HG03025 (cell line): Measurements from ENCODE around the gene TGFA.

Experiments
- ATAC-seq: cut with Tn5 transposase; IDR thresholded peaks from one replicate; pipeline ENCODE4 v1.9.1; 2021; ENCODE audit warnings: mild to moderate bottlenecking, moderate library complexity; ENCODE audit not compliant: unreplicated experiment, low FRiP score

TGFA gene

GRCh38 chr2:70553584-70554337, at the start of gene TGFA:
TGFA (minus strand) TSS chr2:70553826; CDS start chr2:70553767, 59 bp downstream.
- ATAC-seq = no peak

DNA sequence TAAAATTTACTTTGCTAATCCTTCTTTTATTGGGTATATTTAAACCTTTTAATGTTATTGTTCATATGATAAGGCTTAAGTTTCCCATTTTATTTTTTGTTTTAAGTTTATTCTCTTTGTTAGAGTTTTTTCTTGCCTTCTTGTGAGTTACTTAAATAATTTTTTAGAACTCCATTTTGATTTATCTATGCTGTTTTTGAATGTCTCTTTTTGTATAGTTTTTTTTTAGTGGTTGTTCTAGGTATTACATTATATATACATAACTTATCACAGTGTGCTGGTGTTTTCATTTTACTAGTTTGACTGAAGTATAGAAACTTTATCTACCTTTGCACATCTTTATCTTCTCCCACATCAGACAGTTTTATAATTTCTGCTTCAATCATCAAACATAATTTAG, 49.4 kb upstream of the TGFA start:
- no peak for ATAC-seq

DNA sequence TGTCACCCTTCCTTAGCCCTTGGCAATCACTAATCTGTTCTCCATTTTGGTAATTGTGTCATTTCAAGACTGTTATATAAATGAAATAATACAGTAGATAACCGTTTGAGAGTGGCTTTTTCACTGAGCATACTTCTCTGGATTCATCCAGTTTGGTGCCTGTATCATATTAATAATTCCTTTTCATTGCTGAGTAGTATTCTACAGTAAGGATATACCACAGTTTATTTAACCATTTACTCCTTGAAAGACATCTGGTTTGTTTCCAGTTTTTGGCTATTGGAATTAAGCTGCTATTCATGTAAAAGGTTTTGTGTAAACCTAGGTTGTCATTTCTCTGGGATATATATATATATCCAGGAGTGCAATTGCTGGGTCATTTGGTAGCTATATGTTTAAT, 44.6 kb upstream of the TGFA start:
- no peak for ATAC-seq

DNA sequence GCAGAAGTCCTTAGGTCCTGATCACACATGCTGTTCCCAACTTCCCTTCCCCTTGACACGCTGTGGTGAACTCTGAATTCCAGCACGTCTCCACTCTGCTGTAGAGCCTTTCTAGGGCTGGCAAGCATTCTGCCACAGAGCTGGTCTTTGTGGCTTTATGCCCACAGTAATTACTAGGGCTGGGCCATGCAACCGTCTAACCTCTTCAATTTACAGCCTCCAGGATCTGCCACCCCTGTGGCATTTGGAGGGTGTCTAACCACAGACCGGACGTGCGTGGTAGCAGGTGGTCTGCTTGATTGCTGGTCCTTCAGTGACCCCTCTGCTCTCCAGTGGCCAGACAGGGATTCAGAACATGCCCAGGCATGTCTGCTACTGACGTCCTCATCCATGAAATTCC, 43.1 kb upstream of the TGFA start:
- ATAC-seq = no peak

DNA sequence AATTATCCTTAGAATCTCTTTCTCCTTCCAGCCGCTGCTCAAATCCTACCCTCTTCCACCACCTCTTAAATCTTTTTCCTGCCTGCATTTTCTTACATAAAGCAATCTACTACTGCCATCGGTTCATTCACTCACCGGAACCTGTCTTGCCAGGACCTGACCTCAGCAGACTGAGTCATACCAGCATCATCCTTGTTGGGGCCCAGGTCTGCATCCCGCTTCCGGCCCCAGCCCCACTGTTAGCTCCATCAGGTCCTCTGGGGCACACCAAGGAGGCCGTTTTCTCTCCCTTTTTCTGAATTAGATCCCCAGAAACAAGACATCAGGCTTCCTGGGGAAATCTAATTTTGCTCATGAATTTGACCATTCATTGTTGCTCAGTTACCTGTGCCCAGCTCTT, 42.7 kb upstream of the TGFA start:
- no peak for ATAC-seq

DNA sequence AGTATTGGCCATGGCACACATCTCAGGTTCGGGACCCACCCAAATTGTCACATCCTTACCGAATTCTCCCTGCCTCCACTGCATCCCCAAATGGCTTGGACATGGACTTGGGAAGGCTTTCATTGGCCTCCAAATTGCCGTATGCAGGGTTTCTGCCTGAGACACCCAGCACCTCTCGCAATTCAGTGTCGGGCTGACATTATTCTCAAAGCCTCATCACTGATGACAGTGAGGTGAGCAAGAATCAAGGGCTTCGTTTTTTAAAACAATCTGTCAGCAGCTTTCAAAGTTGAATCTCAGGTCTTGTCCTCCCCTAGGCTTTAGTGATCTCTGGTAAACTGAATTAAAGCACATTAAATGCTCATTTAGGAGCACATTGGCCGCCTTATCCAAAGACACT, 29.5 kb upstream of the TGFA start:
- no peak for ATAC-seq

GRCh38 chr2:70580352-70580751, 26.7 kb upstream of the TGFA start:
- ATAC-seq = no peak

DNA sequence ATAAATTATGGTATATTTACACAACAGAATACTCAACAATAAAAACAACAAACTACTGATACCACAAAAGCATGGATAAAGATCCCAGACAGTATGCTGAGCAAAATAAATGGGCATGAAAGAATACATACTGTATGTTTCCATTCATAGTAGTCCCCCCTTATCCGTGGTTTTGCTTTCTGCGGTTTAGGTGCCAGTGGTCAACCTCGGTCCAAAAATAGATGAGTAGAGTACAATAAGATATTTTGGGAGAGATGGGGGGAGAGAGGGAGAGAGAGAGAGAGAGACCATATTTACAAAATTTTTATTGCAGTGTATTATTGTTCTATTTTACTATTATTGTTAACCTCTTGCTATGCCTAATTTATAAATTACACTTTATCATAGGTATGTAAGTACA, 21.0 kb upstream of the TGFA start:
- no peak for ATAC-seq

DNA sequence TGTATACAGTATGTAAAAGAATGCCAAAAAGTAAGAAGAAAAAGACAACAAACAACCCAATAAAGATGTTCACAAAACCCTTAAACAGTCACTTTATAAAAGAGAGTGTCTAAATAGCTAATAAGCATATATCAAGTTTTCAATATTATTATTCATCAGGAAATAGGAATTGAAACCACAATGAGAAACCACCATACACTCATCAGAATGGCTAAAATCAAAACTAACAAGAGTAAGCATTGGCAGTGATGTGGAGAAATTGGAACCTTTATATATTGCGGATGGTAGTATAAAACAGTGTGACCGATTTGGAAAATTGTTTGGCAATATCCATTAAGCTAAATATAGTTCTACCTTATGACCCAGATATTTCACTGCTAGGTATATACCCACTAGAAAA, 20.5 kb upstream of the TGFA start:
- ATAC-seq = no peak

GRCh38 chr2:70570041-70570661, 16.5 kb upstream of the TGFA start:
- no peak for ATAC-seq

- ATAC-seq = no peak
These were observed 15.9 kb upstream of the TGFA start for GRCh38 chr2:70569559-70569958.

DNA sequence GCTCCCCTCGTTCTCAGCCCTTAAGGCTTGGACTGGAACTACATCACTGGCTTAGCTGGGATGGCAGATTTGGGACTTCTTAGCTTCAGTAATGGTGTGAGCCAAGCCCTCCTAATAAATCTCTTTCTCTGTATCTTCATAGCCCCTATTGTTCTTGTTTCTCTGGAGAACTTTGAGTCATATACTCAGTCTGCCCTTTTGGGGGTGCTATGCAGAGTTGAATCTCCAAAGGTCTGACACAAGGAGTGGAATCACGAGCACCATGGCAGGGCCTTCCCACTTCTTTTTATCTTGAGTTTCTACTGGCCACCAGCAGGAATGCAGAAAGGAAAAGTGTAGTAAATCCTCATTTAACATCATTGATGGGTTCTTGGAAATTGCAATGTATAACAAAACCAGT, 13.3 kb upstream of the TGFA start:
- no peak for ATAC-seq

- ATAC-seq = no peak
These were observed 12.8 kb upstream of the TGFA start for GRCh38 chr2:70566464-70566863.

GRCh38 chr2:70565039-70565731, 11.6 kb upstream of the TGFA start:
- ATAC-seq = no peak

DNA sequence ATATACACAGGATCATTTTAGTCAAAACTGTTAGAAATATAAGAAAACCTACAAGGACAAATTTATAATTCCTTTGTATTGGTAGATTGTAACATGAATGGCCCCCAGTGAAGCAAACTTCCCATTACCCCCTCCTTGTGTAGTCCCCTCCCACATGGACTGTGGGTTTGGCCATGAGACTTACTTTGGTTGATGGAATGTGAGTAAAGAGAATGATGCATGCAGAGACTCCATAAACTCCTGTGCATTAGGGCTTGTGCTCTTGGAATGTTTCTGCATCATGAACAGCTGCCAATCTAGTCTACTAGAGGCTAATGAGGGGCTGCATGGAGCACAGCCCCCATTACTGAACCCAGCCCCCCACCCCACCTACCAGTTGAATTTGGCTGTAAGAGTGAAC, 8.3 kb upstream of the TGFA start:
- no peak for ATAC-seq

- ATAC-seq = no peak
These were observed 6.8 kb upstream of the TGFA start for GRCh38 chr2:70560442-70560841.

DNA sequence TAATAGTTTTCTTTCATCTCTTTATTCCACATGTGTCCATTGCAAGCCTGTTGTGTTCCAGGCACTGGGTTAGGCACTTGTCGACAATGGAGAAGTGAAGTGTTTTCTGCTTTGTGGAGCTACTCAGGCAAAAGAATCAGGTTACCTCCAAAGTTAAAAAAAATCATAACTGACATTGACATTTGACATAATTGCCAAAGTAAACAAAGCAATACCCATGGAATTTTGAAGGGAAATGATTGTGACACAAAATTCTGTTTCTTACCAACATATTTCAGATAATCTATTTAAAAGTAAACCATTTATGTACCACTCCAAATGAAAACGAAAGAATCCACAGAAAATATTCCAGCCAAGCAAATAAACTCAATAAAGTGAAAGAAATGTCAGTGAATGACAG, 6.4 kb upstream of the TGFA start:
- no peak for ATAC-seq

- no peak for ATAC-seq
These were observed 4.7 kb upstream of the TGFA start for GRCh38 chr2:70558195-70558808.

GRCh38 chr2:70557171-70557838, 3.7 kb upstream of the TGFA start:
- ATAC-seq = no peak

GRCh38 chr2:70556608-70557007, 3.0 kb upstream of the TGFA start:
- no peak for ATAC-seq

DNA sequence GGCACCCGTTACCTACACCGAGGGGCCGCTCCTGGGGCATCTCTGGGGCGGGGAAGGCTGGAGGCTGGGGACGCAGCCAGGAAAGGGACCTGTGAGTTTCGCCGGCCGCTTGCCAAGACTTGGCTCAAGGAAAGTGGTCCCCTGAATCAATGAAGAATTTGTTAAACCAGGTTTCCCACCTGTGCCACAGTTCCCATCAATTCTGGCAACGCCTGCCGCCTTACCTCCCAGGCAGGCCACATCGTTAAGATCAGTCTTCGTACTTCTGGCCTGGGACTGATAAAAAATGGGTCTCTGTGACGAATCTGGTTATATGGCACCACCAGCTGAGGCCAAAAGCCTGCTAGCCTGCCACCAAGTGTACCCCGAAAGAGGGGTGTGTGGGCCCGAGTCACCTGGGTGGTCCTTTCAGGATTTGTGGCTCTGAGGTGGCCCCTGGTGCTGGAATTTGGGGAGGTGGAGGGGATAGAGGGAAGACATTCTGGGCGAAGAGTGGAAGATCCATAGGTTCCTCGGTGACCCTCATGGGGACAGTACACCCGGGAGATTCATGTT, 789 bp upstream of the TGFA start:
- ATAC-seq = no peak
